HepG2 (cell line): Measurements from ENCODE around the gene BTG1. TPM values are rescaled to one million over a fixed set of nuclear protein-coding genes. Genes with fewer than 3 reads are reported as not detected.
A peak's percentile ranks its signal among the peaks of the same experiment; 100 is the strongest.

ENCODE experiments used
- AHR ChIP-seq: IDR thresholded peaks from 2 replicates; pipeline ENCODE4 v1.6.1; 2018; ENCODE audit warnings: missing genetic modification reagents, missing compliant biosample characterization
- GTF2F1 ChIP-seq: fragments of 150-350 bp; IDR thresholded peaks from 2 replicates; pipeline ENCODE4 v1.6.1; 2014; ENCODE audit warnings: low read length
- HNRNPUL1 ChIP-seq: fragments of 200-400 bp; formaldehyde crosslinking; IDR thresholded peaks from 2 replicates; pipeline ENCODE4 v1.6.1; 2017; ENCODE audit warnings: low read depth, mild to moderate bottlenecking, low read length, moderate library complexity
- JARID2 ChIP-seq: sonication (generic); formaldehyde crosslinking; IDR thresholded peaks from 2 replicates; pipeline ENCODE4 v1.8.1; 2023; ENCODE audit warnings: missing genetic modification reagents, inconsistent platforms; ENCODE audit not compliant: insufficient replicate concordance
- MEF2D ChIP-seq: sonication (generic); formaldehyde crosslinking; IDR thresholded peaks from 2 replicates; pipeline ENCODE4 v1.5.1; 2020; ENCODE audit warnings: mild to moderate bottlenecking, missing genetic modification reagents
- NFRKB ChIP-seq: fragments of 450-650 bp; IDR thresholded peaks from 2 replicates; pipeline ENCODE4 v1.6.1; 2017
- RFXANK ChIP-seq: IDR thresholded peaks from 2 replicates; pipeline ENCODE4 v1.6.1; 2016
- SP4 ChIP-seq: sonication (generic); formaldehyde crosslinking; IDR thresholded peaks from 2 replicates; pipeline ENCODE4 v1.8.1; 2023; ENCODE audit warnings: mild to moderate bottlenecking, missing genetic modification reagents
- ZBTB7A ChIP-seq: sonication (generic); formaldehyde crosslinking; IDR thresholded peaks from 2 replicates; pipeline ENCODE4 v1.8.0; 2022; ENCODE audit warnings: mild to moderate bottlenecking, missing genetic modification reagents
- ZKSCAN1 ChIP-seq: fragments of 150-350 bp; IDR thresholded peaks from 2 replicates; pipeline ENCODE4 v1.6.1; 2014; ENCODE audit warnings: low read length
- ZNF3 ChIP-seq: IDR thresholded peaks from 2 replicates; pipeline ENCODE4 v1.7.0; 2017; ENCODE audit warnings: inconsistent platforms
- ZNF34 ChIP-seq: sonication (generic); formaldehyde crosslinking; IDR thresholded peaks from 2 replicates; pipeline ENCODE4 v1.4.0; 2020; ENCODE audit warnings: mild to moderate bottlenecking, missing genetic modification reagents, borderline replicate concordance
- ZNF678 ChIP-seq: sonication (generic); formaldehyde crosslinking; IDR thresholded peaks from 2 replicates; pipeline ENCODE4 v1.4.0; 2020; ENCODE audit warnings: mild to moderate bottlenecking, missing genetic modification reagents
- ZNF850 ChIP-seq: sonication (generic); formaldehyde crosslinking; conservative IDR thresholded peaks from 2 replicates; pipeline ENCODE4 v1.9.0; 2021; ENCODE audit warnings: mild to moderate bottlenecking, missing genetic modification reagents
- polyA plus RNA-seq, 8 experiments: library from polyadenylated mRNA; depleted of rRNA in 3 of 8; stranded (reverse) in 7 of 8; unstranded in 1 of 8; fragments of >200 nt; fragmentation: Illumina TruSeq in 4 of 8; extraction: Trizol in 4 of 8; gene quantifications; 2 replicates each; pipeline versions ENCODE4 v1.2.1 to v1.2.3, GENCODE V29; 2011 to 2016; ENCODE audit warnings: low read depth in 4 of 8, missing spikeins in 1 of 8, mixed read lengths in 1 of 8; ENCODE audit not compliant: insufficient read depth in 1 of 8
- total RNA-seq, 5 experiments: library from RNA; depleted of rRNA; stranded (reverse); fragments of >200 nt; fragmentation: Illumina TruSeq; extraction: Trizol; gene quantifications; 2 replicates each; pipeline ENCODE4 v1.2.3, GENCODE V29; 2016; ENCODE audit warnings: low read depth in 1 of 5
- TF ChIP-seq, protein P1 (sequence below): sonication (generic); formaldehyde crosslinking; IDR thresholded peaks from 2 replicates; pipeline ENCODE4 v1.9.0; 2022; ENCODE audit warnings: low read depth, missing genetic modification reagents
- TF ChIP-seq, protein P2 (sequence below): sonication (generic); formaldehyde crosslinking; IDR thresholded peaks from 2 replicates; pipeline ENCODE4 v1.5.1; 2020; ENCODE audit warnings: missing genetic modification reagents, mild to moderate bottlenecking, borderline replicate concordance
- TF ChIP-seq, protein P3 (sequence below): conservative IDR thresholded peaks from 2 replicates; pipeline ENCODE4 v1.6.1; 2018; ENCODE audit warnings: missing genetic modification reagents
- TF ChIP-seq, protein P4 (sequence below): IDR thresholded peaks from 2 replicates; pipeline ENCODE4 v1.6.1; 2016; ENCODE audit warnings: missing genetic modification reagents, missing compliant biosample characterization
- TF ChIP-seq, protein P5 (sequence below): sonication (generic); formaldehyde crosslinking; IDR thresholded peaks from 2 replicates; pipeline ENCODE4 v1.4.0; 2020; ENCODE audit warnings: missing genetic modification reagents, mild to moderate bottlenecking, borderline replicate concordance
- TF ChIP-seq, protein P6 (sequence below): sonication (generic); formaldehyde crosslinking; IDR thresholded peaks from 2 replicates; pipeline ENCODE4 v1.5.0; 2020; ENCODE audit warnings: missing genetic modification reagents

BTG1 gene
- total and polyA plus RNA-seq, 2 of the 13 experiments (the other 11 are each of a cell fraction or from before 2014, with no cell fraction given) = 7.5 to 16.7 TPM

DNA sequence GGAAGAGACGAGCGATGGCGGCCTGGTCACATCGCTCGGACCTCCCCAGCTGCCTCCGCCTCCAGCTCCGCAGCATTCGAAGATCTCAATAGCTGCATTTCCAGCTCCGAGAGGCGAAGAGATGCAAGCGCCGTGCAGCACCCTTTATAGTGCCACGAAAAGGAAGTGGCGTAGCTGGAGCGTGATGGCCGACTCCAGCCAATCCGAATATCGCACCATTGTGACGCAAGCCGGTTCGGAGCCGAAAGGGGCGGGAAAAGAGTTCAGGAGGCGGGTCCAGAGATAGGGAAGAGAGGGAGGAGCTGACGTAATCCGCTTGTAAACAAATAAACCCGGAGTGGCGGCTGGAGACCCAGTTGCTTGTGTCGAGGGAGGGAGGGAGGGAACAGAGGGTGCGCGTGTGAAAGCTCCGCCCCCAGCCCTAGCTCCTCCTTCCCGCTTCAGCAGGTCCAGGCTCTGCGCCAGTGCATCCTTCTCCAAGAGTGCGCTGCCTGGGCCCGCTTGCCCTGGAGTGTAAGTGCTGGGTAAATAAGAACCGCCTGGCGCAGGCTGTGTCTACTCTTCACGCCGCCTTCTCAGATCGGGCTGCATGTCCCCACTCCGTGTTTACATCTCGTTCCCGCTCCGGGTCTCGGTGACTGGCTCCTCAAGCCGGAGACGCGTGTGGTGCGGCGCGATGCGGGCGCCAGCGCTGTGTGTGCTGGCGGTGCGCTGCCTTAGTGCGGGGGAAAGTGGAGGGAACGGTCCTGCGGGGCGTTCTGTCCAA is at the start of gene BTG1 (continued):
- TF ChIP-seq, protein P1, sequence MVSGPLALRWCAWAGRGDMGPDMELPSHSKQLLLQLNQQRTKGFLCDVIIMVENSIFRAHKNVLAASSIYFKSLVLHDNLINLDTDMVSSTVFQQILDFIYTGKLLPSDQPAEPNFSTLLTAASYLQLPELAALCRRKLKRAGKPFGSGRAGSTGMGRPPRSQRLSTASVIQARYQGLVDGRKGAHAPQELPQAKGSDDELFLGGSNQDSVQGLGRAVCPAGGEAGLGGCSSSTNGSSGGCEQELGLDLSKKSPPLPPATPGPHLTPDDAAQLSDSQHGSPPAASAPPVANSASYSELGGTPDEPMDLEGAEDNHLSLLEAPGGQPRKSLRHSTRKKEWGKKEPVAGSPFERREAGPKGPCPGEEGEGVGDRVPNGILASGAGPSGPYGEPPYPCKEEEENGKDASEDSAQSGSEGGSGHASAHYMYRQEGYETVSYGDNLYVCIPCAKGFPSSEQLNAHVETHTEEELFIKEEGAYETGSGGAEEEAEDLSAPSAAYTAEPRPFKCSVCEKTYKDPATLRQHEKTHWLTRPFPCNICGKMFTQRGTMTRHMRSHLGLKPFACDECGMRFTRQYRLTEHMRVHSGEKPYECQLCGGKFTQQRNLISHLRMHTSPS = no peak
- TF ChIP-seq, protein P2, sequence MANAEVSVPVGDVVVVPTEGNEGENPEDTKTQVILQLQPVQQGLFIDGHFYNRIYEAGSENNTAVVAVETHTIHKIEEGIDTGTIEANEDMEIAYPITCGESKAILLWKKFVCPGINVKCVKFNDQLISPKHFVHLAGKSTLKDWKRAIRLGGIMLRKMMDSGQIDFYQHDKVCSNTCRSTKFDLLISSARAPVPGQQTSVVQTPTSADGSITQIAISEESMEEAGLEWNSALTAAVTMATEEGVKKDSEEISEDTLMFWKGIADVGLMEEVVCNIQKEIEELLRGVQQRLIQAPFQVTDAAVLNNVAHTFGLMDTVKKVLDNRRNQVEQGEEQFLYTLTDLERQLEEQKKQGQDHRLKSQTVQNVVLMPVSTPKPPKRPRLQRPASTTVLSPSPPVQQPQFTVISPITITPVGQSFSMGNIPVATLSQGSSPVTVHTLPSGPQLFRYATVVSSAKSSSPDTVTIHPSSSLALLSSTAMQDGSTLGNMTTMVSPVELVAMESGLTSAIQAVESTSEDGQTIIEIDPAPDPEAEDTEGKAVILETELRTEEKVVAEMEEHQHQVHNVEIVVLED = no peak; the same call in 1 of the 2 replicates
- TF ChIP-seq, protein P3, sequence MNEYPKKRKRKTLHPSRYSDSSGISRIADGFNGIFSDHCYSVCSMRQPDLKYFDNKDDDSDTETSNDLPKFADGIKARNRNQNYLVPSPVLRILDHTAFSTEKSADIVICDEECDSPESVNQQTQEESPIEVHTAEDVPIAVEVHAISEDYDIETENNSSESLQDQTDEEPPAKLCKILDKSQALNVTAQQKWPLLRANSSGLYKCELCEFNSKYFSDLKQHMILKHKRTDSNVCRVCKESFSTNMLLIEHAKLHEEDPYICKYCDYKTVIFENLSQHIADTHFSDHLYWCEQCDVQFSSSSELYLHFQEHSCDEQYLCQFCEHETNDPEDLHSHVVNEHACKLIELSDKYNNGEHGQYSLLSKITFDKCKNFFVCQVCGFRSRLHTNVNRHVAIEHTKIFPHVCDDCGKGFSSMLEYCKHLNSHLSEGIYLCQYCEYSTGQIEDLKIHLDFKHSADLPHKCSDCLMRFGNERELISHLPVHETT (CRISPR knock-in tag) = no peak
- TF ChIP-seq ZNF3 (CRISPR knock-in tag) (no peak), AHR (peak; percentile 47; the same call in 1 of the 2 replicates), JARID2 (CRISPR knock-in tag) (peak; percentile 86), ZNF678 (CRISPR knock-in tag) (no peak), ZNF34 (CRISPR knock-in tag) (no peak), SP4 (CRISPR knock-in tag) (peak; percentile 71), HNRNPUL1 (no peak), GTF2F1 (peak; percentile 99), NFRKB (no peak), MEF2D (peak; percentile 58; the same call in 1 of the 2 replicates), ZKSCAN1 (no peak), RFXANK (CRISPR knock-in tag) (peak; percentile 95), ZNF850 (CRISPR knock-in tag) (no peak), ZBTB7A (CRISPR knock-in tag) (0 out of 2 replicates have a peak, but pooled peaks have one; percentile 43)
- TF ChIP-seq, protein P4, sequence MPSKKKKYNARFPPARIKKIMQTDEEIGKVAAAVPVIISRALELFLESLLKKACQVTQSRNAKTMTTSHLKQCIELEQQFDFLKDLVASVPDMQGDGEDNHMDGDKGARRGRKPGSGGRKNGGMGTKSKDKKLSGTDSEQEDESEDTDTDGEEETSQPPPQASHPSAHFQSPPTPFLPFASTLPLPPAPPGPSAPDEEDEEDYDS (CRISPR knock-in tag) = peak; percentile 96
- TF ChIP-seq, protein P5, sequence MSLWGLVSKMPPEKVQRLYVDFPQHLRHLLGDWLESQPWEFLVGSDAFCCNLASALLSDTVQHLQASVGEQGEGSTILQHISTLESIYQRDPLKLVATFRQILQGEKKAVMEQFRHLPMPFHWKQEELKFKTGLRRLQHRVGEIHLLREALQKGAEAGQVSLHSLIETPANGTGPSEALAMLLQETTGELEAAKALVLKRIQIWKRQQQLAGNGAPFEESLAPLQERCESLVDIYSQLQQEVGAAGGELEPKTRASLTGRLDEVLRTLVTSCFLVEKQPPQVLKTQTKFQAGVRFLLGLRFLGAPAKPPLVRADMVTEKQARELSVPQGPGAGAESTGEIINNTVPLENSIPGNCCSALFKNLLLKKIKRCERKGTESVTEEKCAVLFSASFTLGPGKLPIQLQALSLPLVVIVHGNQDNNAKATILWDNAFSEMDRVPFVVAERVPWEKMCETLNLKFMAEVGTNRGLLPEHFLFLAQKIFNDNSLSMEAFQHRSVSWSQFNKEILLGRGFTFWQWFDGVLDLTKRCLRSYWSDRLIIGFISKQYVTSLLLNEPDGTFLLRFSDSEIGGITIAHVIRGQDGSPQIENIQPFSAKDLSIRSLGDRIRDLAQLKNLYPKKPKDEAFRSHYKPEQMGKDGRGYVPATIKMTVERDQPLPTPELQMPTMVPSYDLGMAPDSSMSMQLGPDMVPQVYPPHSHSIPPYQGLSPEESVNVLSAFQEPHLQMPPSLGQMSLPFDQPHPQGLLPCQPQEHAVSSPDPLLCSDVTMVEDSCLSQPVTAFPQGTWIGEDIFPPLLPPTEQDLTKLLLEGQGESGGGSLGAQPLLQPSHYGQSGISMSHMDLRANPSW = 0 out of 2 replicates have a peak, but pooled peaks have one; percentile 25
- TF ChIP-seq, protein P6, sequence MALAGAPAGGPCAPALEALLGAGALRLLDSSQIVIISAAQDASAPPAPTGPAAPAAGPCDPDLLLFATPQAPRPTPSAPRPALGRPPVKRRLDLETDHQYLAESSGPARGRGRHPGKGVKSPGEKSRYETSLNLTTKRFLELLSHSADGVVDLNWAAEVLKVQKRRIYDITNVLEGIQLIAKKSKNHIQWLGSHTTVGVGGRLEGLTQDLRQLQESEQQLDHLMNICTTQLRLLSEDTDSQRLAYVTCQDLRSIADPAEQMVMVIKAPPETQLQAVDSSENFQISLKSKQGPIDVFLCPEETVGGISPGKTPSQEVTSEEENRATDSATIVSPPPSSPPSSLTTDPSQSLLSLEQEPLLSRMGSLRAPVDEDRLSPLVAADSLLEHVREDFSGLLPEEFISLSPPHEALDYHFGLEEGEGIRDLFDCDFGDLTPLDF = no peak
